Measurements from ENCODE around the gene RAD21L1. TPM values are rescaled to one million over a fixed set of nuclear protein-coding genes. Genes with fewer than 3 reads are reported as not detected.
A peak's percentile ranks its signal among the peaks of the same experiment; 100 is the strongest.

RAD21L1 gene
- total RNA-seq, 2 donors from 2014 or later, result not detected

GRCh38 chr20:1283522-1284510, 58.0 kb downstream of the RAD21L1 start:
- intact Hi-C loops (cut with DNase I), result no loop called here
- no peak for DNase-seq (ENCODE audit: low spot score)

GRCh38 chr20:1286267-1287024, 60.6 kb downstream of the RAD21L1 start:
- intact Hi-C loops (cut with DNase I), result no loop called here
- DNase-seq (ENCODE audit: low spot score), result peak; percentile 25

GRCh38 chr20:1287306-1287705, 61.5 kb downstream of the RAD21L1 start:
- DNase-seq (ENCODE audit: low spot score), result no peak

DNA sequence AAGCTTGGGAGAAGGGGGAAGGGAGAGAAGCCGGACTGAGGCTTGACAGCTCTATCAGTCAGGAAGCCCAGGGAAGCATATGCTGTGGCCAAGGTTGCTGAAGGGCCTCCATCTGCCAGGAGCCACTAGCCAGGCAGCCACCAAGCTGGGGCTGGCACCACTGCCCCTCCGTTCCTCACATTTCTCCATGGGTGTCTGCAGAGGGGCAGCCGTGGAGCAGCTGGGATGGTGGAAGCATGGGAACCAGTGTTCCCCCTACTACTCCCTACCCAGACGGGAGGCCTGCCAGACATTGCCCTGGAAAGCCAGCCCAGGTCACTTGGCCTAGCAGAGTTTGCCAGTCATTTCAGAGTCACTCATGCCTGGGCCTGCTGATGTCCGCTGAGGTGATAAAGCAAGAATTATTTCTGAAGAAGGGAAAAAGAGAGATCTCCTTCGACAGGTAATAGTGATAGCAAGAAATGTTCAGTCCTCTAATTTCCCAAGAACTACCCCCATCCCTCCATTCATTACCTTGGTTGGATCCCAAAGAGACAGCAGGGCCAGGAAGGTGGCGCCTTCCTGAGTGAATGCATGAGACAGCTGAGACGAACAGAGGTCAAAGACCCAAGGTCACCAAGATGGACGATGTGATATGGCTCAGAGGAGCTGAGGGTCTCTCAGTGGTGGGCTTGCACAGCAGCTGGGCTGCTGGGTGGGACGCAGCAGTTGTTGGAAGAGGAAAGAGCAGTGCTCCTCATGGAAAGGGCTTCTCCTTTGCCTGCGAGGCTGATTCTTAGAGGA, 62.1 kb downstream of the RAD21L1 start:
- DNase-seq (ENCODE audit: low spot score), result peak; percentile 51
- intact Hi-C loops (cut with DNase I), result no loop called here

More at GRCh38 chr20:1287306-1287705, 61.5 kb downstream of the RAD21L1 start:
- intact Hi-C loops (cut with DNase I), result no loop called here

DNA sequence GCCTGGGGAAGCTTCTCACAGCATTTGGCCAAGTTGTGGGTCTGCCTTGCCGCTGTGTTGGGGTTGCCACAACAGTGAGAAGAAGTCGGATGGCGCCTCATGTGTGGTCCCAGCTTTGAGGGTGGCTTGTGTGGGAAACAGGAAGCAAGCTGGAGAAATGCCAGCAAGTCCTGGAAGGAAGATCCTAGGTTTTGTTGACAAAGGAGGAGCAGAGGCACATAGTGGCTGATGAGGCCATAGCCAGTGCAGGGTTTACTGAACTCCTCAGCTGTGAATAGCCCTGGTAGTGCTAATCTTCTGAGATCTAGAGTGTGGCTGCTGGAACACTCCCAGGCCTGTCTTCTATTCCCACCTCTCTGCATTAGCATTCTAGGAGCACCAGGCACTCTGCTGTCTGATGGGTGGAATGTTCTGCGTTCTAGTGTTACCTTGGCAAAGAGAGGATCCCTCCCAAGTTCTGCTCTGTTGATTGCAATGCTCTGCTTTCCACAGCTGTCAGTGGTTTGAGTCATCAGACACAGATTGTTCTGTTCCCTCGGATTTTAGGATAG, 65.4 kb downstream of the RAD21L1 start:
- intact Hi-C loops (cut with DNase I), result loop anchor here in 1 of 2 donors (5.0 kb wide), 1 partner anchor 1141 kb away; no protein-coding TSS in a partner anchor
- peak; percentile 29 for DNase-seq (ENCODE audit: low spot score)

DNA sequence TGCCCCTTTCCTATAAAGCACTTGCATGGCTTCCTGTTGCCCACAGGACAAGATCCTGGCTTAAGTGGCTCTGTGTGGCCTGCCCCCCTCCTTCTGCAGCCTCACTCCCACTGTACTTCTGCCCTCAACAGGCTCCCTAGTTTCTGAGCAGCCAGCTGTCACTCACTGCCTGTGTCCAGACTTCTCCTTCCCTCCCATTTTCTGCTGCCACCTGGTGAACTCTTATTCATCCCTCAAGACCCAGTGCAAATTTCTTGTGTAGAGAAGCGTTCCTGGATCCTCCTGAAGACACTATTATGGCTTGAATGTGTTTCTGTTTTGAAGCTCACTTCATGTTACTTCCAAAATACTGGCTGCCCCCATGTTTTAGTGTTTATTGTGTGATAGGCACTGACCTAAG, 66.8 kb downstream of the RAD21L1 start:
- DNase-seq (ENCODE audit: low spot score), result no peak
- intact Hi-C loops (cut with DNase I), result loop anchor here in 1 of 2 donors (5.0 kb wide), 1 partner anchor 1140 kb away; no protein-coding TSS in a partner anchor

GRCh38 chr20:1293641-1294379, 68.0 kb downstream of the RAD21L1 start:
- intact Hi-C loops (cut with DNase I), result loop anchor here in 1 of 2 donors (5.0 kb wide), 1 partner anchor 1138 kb away; no protein-coding TSS in a partner anchor
- peak; percentile 31 for DNase-seq (ENCODE audit: low spot score)

DNA sequence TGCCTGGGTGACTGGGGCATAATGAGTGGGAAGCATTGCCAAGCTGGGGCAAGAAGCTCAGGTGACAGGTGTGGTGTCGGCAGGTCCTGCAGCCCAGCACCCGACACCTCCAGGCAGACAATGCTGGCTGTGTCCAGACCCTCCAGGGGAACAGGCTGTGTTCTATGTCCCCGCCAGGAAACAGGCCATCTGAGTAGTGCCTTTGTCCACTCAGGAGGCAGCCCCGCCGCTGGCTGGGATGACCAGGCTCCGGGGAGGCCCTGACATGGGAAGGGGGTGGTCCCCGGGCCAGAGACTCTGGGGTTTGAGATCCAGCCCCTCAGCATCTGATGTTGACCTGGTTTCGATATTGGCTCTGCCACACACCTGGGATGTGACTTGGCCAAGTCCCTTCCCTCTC, 68.7 kb downstream of the RAD21L1 start:
- intact Hi-C loops (cut with DNase I), result loop anchor here in 1 of 2 donors (5.0 kb wide), 1 partner anchor 1138 kb away; no protein-coding TSS in a partner anchor
- DNase-seq (ENCODE audit: low spot score), result peak; percentile 78

DNA sequence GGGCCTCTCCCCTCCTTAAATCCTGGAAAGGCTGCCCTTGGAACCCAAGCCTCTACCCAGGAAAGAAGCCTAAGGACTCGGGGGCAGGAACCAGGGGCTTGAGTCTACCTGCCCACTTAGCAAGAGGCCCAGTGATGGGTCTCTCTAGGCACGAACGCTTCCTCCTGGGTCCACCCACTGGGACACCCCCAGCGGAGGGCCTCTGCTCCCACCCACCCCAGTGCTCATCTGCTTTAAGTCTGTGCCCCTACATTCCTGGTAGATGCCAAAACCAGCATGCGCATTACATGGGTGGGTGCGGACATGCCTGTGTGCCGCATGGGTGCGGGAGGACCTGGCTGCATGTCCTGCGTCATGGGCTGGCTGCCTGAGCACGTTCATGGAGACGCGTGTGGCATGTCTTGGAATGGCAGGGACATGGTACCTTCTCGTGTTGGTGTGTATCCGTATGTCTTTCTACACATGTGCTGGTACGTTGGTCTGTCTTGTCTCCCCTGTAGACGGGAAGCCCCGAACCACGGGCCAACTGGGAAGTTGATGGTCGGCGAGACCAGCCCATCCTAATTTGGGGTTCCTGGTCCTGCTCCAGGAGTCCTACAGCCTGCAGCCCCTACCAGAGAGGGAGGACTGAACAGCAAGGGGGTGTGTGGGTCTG, 69.6 kb downstream of the RAD21L1 start:
- peak; percentile 68 for DNase-seq (ENCODE audit: low spot score)
- intact Hi-C loops (cut with DNase I), result no loop called here

- intact Hi-C loops (cut with DNase I), result no loop called here
- peak; percentile 69 for DNase-seq (ENCODE audit: low spot score)
Measured at GRCh38 chr20:1296117-1296610, 70.3 kb downstream of the RAD21L1 start.

DNA sequence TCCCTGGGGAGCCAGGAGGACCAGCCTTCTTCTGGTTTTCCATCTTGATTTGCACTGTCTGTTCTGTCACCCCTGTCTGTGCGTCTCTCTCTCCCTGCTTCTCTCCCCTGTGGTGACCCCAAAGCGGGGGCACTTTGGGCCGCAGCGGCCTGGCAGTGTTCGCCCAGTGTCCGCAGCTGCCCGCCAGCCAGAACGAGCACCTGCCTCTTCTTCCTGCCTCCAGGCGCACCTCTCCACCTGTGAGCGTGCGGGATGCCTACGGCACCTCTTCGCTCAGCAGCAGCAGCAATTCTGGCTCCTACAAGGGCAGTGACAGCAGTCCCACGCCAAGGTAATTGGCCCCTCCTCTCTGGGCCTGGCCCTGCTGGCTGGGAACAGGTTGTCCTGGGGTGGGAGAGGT, 71.1 kb downstream of the RAD21L1 start:
- DNase-seq (ENCODE audit: low spot score), result peak; percentile 57
- intact Hi-C loops (cut with DNase I), result no loop called here

DNA sequence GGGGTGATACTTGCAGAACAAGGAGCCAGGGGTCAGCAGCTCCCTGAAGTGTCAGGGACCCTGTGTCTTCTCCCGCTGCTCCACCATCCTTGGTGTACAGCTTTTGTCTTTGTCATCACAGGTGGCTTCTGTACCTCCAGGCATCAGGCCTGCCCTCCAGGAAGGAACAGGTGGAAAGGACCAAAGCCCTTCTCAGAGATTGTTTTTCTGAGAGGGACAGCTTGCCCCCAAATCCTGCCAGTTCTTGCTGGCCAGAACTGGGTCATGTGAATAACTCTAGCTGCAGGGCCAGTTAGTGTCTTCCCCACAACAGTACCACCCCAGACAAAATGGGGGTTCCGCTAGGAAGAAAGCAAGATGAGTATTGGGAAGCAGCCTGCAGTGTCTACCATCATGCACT, 71.6 kb downstream of the RAD21L1 start:
- intact Hi-C loops (cut with DNase I), result no loop called here
- peak; percentile 45 for DNase-seq (ENCODE audit: low spot score)

DNA sequence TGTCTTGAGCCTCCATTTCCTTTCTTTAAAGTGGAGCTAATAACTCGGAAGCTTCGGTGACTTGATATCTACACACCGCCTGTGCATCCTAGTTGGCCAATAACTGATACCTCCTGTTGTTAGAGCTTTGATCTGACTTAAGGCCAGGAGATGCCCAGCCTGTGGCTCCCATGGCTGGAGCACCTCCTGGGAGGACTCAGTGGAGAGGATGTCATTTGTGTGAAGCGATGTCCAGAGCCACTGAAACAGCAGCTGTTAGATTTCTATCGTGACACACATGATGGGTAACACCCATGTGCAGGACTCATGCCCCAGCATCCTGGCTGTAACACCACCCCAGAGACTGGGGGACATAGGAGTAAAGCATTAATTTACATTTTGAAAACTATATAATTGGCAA, 72.3 kb downstream of the RAD21L1 start:
- intact Hi-C loops (cut with DNase I), result no loop called here
- peak; percentile 30 for DNase-seq (ENCODE audit: low spot score)

DNA sequence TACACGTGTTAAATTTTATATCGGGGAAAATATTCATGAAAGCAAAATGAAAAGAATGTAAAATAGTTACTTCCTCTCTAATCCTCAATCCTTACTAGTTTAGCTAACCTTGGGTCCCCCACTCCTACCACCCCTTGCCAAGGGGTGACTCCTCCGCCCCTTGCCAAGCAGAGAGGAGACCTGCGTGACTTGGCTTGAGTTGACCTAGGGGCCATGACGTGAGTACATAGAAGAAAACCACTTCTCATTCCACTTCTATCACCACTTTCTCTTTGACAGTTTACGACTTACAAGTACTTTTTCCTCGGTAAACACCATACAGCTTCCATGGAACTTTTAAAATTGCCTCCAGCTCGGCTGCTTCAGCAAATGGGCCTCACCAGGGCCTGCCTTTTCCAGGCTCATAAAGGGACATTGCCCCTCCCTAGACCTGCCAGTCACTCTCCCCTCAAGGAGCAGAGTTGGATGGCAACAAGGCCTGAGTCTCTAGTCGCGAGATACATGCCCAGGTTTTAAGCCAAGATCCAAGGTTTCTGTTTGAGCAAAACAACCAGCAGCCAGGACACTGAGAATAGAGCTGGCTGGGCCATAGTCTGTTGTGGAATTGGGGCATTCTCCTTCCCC, 73.2 kb downstream of the RAD21L1 start:
- peak; percentile 52 for DNase-seq (ENCODE audit: low spot score)
- intact Hi-C loops (cut with DNase I), result no loop called here

- DNase-seq (ENCODE audit: low spot score), result peak; percentile 72
- intact Hi-C loops (cut with DNase I), result no loop called here
Measured at GRCh38 chr20:1299522-1299921, 73.7 kb downstream of the RAD21L1 start.

DNA sequence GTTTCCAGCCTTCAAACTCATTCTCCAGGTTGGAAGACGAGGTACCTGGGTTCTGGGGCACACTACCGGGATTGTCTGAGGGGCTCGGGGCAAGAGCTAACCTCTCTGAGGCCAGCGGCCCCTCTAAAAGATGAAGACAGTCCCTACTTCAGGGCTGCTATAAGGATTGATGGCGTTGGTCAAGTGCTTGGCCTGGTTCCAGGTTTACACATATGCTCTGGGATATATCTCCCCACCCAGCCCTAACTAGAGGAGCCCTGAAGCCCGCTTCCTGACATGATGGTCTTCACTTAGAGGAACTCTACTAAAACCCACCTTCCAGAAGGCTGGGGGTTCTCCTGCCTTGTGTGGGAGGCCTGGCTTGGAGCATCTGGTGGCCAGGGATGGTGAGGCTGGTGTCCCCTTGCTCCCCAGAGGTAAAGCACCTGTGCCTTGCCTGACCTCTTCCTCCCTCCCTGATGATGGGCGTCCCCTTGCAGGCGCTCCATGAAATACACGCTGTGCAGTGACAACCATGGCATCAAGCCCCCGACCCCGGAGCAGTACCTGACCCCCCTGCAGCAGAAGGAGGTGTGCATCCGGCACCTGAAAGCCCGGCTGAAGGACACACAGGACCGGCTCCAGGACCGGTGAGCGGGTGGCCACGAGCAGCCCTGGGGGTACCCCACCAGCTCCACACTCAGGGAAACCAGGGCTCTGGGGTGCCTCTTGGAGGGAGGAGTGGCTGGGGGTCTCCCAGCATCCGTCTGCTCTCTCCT, 74.4 kb downstream of the RAD21L1 start:
- intact Hi-C loops (cut with DNase I), result no loop called here
- DNase-seq (ENCODE audit: low spot score), result peak; percentile 73
